Measurements from ENCODE around the gene PTPRG.

DNA sequence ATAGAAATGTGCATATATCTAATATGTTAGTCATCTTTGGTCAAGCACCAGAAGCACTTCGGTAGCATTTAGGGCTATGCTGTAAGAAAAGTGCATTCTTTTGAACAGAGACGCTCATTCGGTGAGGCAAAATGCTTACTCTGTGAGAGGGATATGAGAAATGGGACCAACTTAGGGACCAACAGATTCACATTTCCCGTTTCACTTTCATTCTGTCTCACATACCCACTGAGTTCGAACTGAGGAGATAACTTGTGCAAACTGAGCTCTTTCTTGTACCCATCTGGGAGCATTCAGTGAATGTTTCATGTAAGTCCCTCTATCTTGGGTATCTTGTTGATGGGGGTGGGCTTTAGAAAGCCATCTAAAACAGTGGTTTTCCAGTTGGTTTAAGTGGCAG lies 676.6 kb downstream of the PTPRG start:
- TF ChIP-seq, protein P1, sequence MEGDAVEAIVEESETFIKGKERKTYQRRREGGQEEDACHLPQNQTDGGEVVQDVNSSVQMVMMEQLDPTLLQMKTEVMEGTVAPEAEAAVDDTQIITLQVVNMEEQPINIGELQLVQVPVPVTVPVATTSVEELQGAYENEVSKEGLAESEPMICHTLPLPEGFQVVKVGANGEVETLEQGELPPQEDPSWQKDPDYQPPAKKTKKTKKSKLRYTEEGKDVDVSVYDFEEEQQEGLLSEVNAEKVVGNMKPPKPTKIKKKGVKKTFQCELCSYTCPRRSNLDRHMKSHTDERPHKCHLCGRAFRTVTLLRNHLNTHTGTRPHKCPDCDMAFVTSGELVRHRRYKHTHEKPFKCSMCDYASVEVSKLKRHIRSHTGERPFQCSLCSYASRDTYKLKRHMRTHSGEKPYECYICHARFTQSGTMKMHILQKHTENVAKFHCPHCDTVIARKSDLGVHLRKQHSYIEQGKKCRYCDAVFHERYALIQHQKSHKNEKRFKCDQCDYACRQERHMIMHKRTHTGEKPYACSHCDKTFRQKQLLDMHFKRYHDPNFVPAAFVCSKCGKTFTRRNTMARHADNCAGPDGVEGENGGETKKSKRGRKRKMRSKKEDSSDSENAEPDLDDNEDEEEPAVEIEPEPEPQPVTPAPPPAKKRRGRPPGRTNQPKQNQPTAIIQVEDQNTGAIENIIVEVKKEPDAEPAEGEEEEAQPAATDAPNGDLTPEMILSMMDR (optimal IDR thresholded peaks at IDR 0.05 in 1 of 3, IDR thresholded peaks at IDR 0.05 in 1 of 3, conservative IDR thresholded peaks at IDR 0.05 in 1 of 3; ENCODE audit: extremely low read depth in 1 of 3, insufficient read depth in 2 of 3, low read length in 3 of 3), result no peak
- no peak for TF ChIP-seq EZH2 (IDR thresholded peaks at IDR 0.05; ENCODE audit: low read length)

Data from keratinocyte (primary cell).